ENCODE measurements around the gene PLA2G4E. TPM values are rescaled to one million over a fixed set of nuclear protein-coding genes. Genes with fewer than 3 reads are reported as not detected.

Gene PLA2G4E
- total and polyA plus RNA-seq, 2 of the 13 experiments (the other 11 are each of a cell fraction or from before 2014, with no cell fraction given) = not detected

- Histone ChIP-seq H3K4me3 (replicated peaks in 1 of 3; ENCODE audit: insufficient read depth in 1 of 3, low read depth in 2 of 3, low read length in 3 of 3) (peak overlapping the region in 1 of 3 experiments; percentile 35; a peak in 1 of 6 replicates), H2AFZ (ENCODE audit: low read length) (peak overlapping the region; percentile 39), H3K27me3 (ENCODE audit: control insufficient read depth in 1 of 2, insufficient read depth in 2 of 2, low read length in 2 of 2) (peaks cover 0 to 7% of the 10 kb centered on the region in 2 experiments; a peak in 1 of 5 replicates), H3K79me2 (ENCODE audit: insufficient read depth, low read length) (no peaks in the 10 kb centered on the region), H3K9me3 (ENCODE audit: low read length) (0 out of 2 replicates have a peak, but pooled peaks cover 4% of the 10 kb centered on the region), H3K36me3 (replicated peaks in 1 of 2; ENCODE audit: control insufficient read depth in 1 of 2, insufficient read depth in 2 of 2, low read length in 2 of 2) (no peaks in the 10 kb centered on the region), H3K27ac (ENCODE audit: extremely low read length, insufficient read depth, low read length) (no peak overlapping the region), H3K9ac (ENCODE audit: insufficient read depth, low read depth, low read length) (peak overlapping the region; percentile 20; the same call in 1 of the 2 replicates), H3K4me1 (ENCODE audit: insufficient read depth, low read length) (peaks cover 36% of the 10 kb centered on the region), H3K4me2 (ENCODE audit: low read depth, low read length) (peak overlapping the region; percentile 73), H4K20me1 (ENCODE audit: insufficient read depth, low read length) (no peaks in the 10 kb centered on the region)
- FAIRE-seq (peak; percentile 30), ATAC-seq (peak; percentile 65), DNase-seq (ENCODE audit: low spot score) (no peak)
- WGBS (ENCODE audit: low lambda C conversion rate) = 22% methylated on average over 8 of the region's 8 CpGs
- no TSS peak for BruUV-seq (replicated peaks)
- intact Hi-C loops (cut with micrococcal nuclease; ENCODE audit: unreplicated experiment) (no loop called here), in situ Hi-C loops (cut with HindIII; ENCODE audit: extremely low pct_ligation_motif_present, low pct_unique_long_range_greater_than_20kb) (no loop called here)
- peak; percentile 99 for TF ChIP-seq ZNF329 (CRISPR knock-in tag; IDR thresholded peaks at IDR 0.05; ENCODE audit: low read depth)
- TF ChIP-seq ZMYM2 (CRISPR knock-in tag; IDR thresholded peaks at IDR 0.05) = 0 out of 2 replicates have a peak, but pooled peaks have one; percentile 20
- TF ChIP-seq KDM6A (CRISPR knock-in tag; IDR thresholded peaks at IDR 0.05; ENCODE audit: low read depth) = no peak
- TF ChIP-seq ZNF605 (CRISPR knock-in tag; IDR thresholded peaks at IDR 0.05) = 0 out of 2 replicates have a peak, but pooled peaks have one; percentile 30
- TF ChIP-seq RFX5 (IDR thresholded peaks at IDR 0.05; ENCODE audit: low read depth, low read length) = no peak
- 0 out of 2 replicates have a peak, but pooled peaks have one; percentile 40 for TF ChIP-seq ZNF430 (CRISPR knock-in tag; IDR thresholded peaks at IDR 0.05)
- no peak for TF ChIP-seq ZNF280B (CRISPR knock-in tag; IDR thresholded peaks at IDR 0.05; ENCODE audit: borderline replicate concordance)
- peak; percentile 26; the same call in 1 of the 2 replicates for TF ChIP-seq SALL1 (CRISPR knock-in tag; IDR thresholded peaks at IDR 0.05)
- peak; percentile 15; the same call in 1 of the 2 replicates for TF ChIP-seq ZMYM3 (CRISPR knock-in tag; IDR thresholded peaks at IDR 0.05)
- ChIA-PET CTCF (ENCODE audit: low intra/inter-chr PET ratio, low total read pairs) (no interaction called here), POLR2A (no interaction called here)
Measured at GRCh38 chr15:42034628-42035434, 14.0 kb upstream of the PLA2G4E start.

Data from HepG2 (cell line).